BJ (cell line): ENCODE results near the gene UGDH. TPM values are rescaled to one million over a fixed set of nuclear protein-coding genes. Genes with fewer than 3 reads are reported as not detected.

Experiments used
- CTCF ChIA-PET: fragments of 350-600 bp; formaldehyde crosslinking; extraction: SDS; loops from one replicate; lab custom pipeline; 2021; ENCODE audit warnings: antibody characterized with exemption, inconsistent platforms; lab: Yijun Ruan, JAX
- POLR2A ChIA-PET: fragments of 300-600 bp; sonication (Branson Sonifier 250); formaldehyde crosslinking; extraction: SDS; loops from one replicate; lab custom pipeline; 2021; ENCODE audit warnings: antibody characterized with exemption; lab: Charles Lee
- DNase-seq: peaks from one replicate; pipeline ENCODE4 v3.0.0-alpha.2; 2011; ENCODE audit warnings: low read depth
- H3K27me3 ChIP-seq: 2 replicates; pipeline ENCODE4 v1.6.0; 2011; ENCODE audit warnings: low read length; ENCODE audit not compliant: control insufficient read depth, insufficient read depth
- H3K36me3 ChIP-seq: 2 replicates; pipeline ENCODE4 v1.5.1; 2011; ENCODE audit warnings: low read length; ENCODE audit not compliant: control insufficient read depth, insufficient read depth
- H3K4me3 ChIP-seq: 2 replicates; pipeline ENCODE4 v1.5.1; 2011; ENCODE audit warnings: low read depth, mild to moderate bottlenecking, control low read depth, low read length
- CTCF ChIP-seq: IDR thresholded peaks from 2 replicates; pipeline ENCODE4 v1.5.1; 2011; ENCODE audit warnings: low read depth, mild to moderate bottlenecking, control low read depth, inconsistent platforms, low read length, moderate library complexity; ENCODE audit not compliant: insufficient read depth
- polyA plus RNA-seq: library from polyadenylated mRNA; depleted of rRNA; stranded (reverse); fragments of >200 nt; gene quantifications from 2 replicates; pipeline ENCODE4 v1.2.3, GENCODE V29; 2011

Gene UGDH
- polyA plus RNA-seq, 1 experiment: 27.9 TPM

GRCh38 chr4:39495446-39496213, 31.6 kb downstream of the UGDH start:
- CTCF ChIA-PET: no interaction called here
- H3K36me3 ChIP-seq: peaks cover 2% of the 10 kb centered on the region; the same call in 1 of the 2 replicates
- no peak for TF ChIP-seq CTCF
- DNase-seq: no peak
- no peak overlapping the region for H3K4me3 ChIP-seq
- no peaks in the 10 kb centered on the region for H3K27me3 ChIP-seq
- POLR2A ChIA-PET: interaction anchor here (0.8 kb wide), 1 partner anchor 17 kb away, joined by 3 read pairs; no protein-coding TSS in a partner anchor

- CTCF ChIA-PET: no interaction called here
- POLR2A ChIA-PET: no interaction called here
- H3K4me3 ChIP-seq: no peak overlapping the region
- no peak for DNase-seq
- no peak for TF ChIP-seq CTCF
- H3K27me3 ChIP-seq: no peaks in the 10 kb centered on the region
- peaks cover 2% of the 10 kb centered on the region; the same call in 1 of the 2 replicates for H3K36me3 ChIP-seq
Measured at GRCh38 chr4:39494354-39494753, 32.9 kb downstream of the UGDH start.

GRCh38 chr4:39490322-39490721, 36.9 kb downstream of the UGDH start:
- no peak for TF ChIP-seq CTCF
- CTCF ChIA-PET: interaction anchor here (1.5 to 1.8 kb wide), 2 partner anchors 19 to 21 kb away, joined by 3 to 5 read pairs; no protein-coding TSS in a partner anchor
- Histone ChIP-seq H3K36me3 (no peaks in the 10 kb centered on the region), H3K4me3 (no peak overlapping the region), H3K27me3 (no peaks in the 10 kb centered on the region)
- POLR2A ChIA-PET: no interaction called here
- no peak for DNase-seq

GRCh38 chr4:39486221-39486804, 40.9 kb downstream of the UGDH start:
- POLR2A ChIA-PET: no interaction called here
- H3K4me3 ChIP-seq: no peak overlapping the region
- CTCF ChIA-PET: no interaction called here
- H3K27me3 ChIP-seq: no peaks in the 10 kb centered on the region
- H3K36me3 ChIP-seq: no peaks in the 10 kb centered on the region
- no peak for DNase-seq
- no peak for TF ChIP-seq CTCF

GRCh38 chr4:39484582-39485272, 42.5 kb downstream of the UGDH start:
- no peak for TF ChIP-seq CTCF
- ChIA-PET CTCF (interaction anchor here (1.3 kb wide), 1 partner anchor 15 kb away, joined by 3 read pairs; no protein-coding TSS in a partner anchor), POLR2A (no interaction called here)
- Histone ChIP-seq H3K27me3 (no peaks in the 10 kb centered on the region), H3K4me3 (no peak overlapping the region), H3K36me3 (no peaks in the 10 kb centered on the region)
- no peak for DNase-seq
